HepG2 (cell line): Measurements from ENCODE around the gene IQCB1. TPM values are rescaled to one million over a fixed set of nuclear protein-coding genes. Genes with fewer than 3 reads are reported as not detected.

ENCODE experiments used
- ATAC-seq: fragments of 200-7000 bp; cut with Tn5 transposase; 3 replicates; pipeline ENCODE4 v1.9.1; 2020; ENCODE audit warnings: mild to moderate bottlenecking, moderate library complexity
- BruUV-seq: library from RNA; stranded (reverse); fragments of 400-500 nt; replicated peaks from 2 replicates; lab custom pipeline; 2021; lab: Mats Ljungman, UMichigan
- CTCF ChIA-PET: fragments of 300-600 bp; formaldehyde crosslinking; extraction: SDS; loops from one replicate; lab custom pipeline; 2021; ENCODE audit warnings: low total read pairs, inconsistent platforms, low intra/inter-chr PET ratio; lab: Yijun Ruan, JAX
- POLR2A ChIA-PET: fragments of 350-600 bp; sonication (Branson Sonifier 250); formaldehyde crosslinking; loops from one replicate; lab custom pipeline; 2020; ENCODE audit warnings: antibody characterized with exemption, inconsistent platforms; lab: Yijun Ruan, JAX
- DNase-seq: peaks from one replicate; pipeline ENCODE4 v3.0.0-alpha.2; 2015; ENCODE audit warnings: low spot score
- FAIRE-seq: peaks from 3 replicates; lab custom pipeline; 2011; peaks lifted over from hg19 to GRCh38; lab: Jason Lieb, UNC
- H2AFZ ChIP-seq: one replicate; pipeline ENCODE4 v1.6.1; 2011; ENCODE audit warnings: low read length, inconsistent platforms
- H3K27ac ChIP-seq: fragments of 300-600 bp; 3 replicates; pipeline ENCODE4 v1.8.0; 2011; ENCODE audit warnings: mixed run types, mild to moderate bottlenecking, mixed read lengths, low read length, inconsistent platforms; ENCODE audit not compliant: insufficient read depth; ENCODE audit errors: extremely low read length
- H3K27me3 ChIP-seq, 2 experiments: fragments of 200-600 bp in 1 of 2; 2 replicates in 1 of 2; 3 replicates in 1 of 2; pipeline versions ENCODE4 v1.6.0 to v1.8.0; 2011; ENCODE audit warnings: low read length in 2 of 2, mild to moderate bottlenecking in 2 of 2, moderate library complexity in 2 of 2, inconsistent platforms in 1 of 2; ENCODE audit not compliant: insufficient read depth in 2 of 2, control insufficient read depth in 1 of 2
- H3K36me3 ChIP-seq, 2 experiments: fragments of 200-600 bp in 1 of 2; replicated peaks in 1 of 2; 2 replicates in 1 of 2; 3 replicates in 1 of 2; pipeline versions ENCODE4 v1.5.1 to v1.8.0; 2011; ENCODE audit warnings: low read length in 2 of 2, inconsistent platforms in 1 of 2; ENCODE audit not compliant: insufficient read depth in 2 of 2, control insufficient read depth in 1 of 2
- H3K4me1 ChIP-seq: 2 replicates; pipeline ENCODE4 v1.5.1; 2012; ENCODE audit warnings: low read length, inconsistent platforms; ENCODE audit not compliant: insufficient read depth
- H3K4me2 ChIP-seq: 2 replicates; pipeline ENCODE4 v1.6.0; 2011; ENCODE audit warnings: low read depth, low read length, inconsistent platforms
- H3K4me3 ChIP-seq, 3 experiments: fragments of 200-600 bp in 1 of 3; sonication (generic), shearing (Covaris generic) in 1 of 3; replicated peaks in 1 of 3; 2 replicates each; pipeline ENCODE4 v1.5.1; 2011 to 2016; ENCODE audit warnings: low read length in 3 of 3, inconsistent platforms in 2 of 3, low read depth in 2 of 3, mild to moderate bottlenecking in 2 of 3, control low read depth in 1 of 3, mixed read lengths in 1 of 3; ENCODE audit not compliant: insufficient read depth in 1 of 3
- H3K79me2 ChIP-seq: one replicate; pipeline ENCODE4 v1.6.1; 2011; ENCODE audit warnings: low read length, inconsistent platforms; ENCODE audit not compliant: insufficient read depth
- H3K9ac ChIP-seq: 2 replicates; pipeline ENCODE4 v1.6.0; 2011; ENCODE audit warnings: mild to moderate bottlenecking, low read depth, low read length, inconsistent platforms; ENCODE audit not compliant: insufficient read depth
- H3K9me3 ChIP-seq: 2 replicates; pipeline ENCODE4 v1.5.1; 2012; ENCODE audit warnings: mild to moderate bottlenecking, low read length
- H4K20me1 ChIP-seq: 2 replicates; pipeline ENCODE4 v1.6.0; 2011; ENCODE audit warnings: inconsistent platforms, mild to moderate bottlenecking, low read length, moderate library complexity; ENCODE audit not compliant: insufficient read depth
- ATF7 ChIP-seq, 2 experiments: fragments of 450-650 bp in 1 of 2; sonication (generic) in 1 of 2; formaldehyde crosslinking in 1 of 2; IDR thresholded peaks; 2 replicates each; pipeline versions ENCODE4 v1.4.0 to v1.6.1; 2016 to 2020; ENCODE audit warnings: antibody characterized with exemption in 1 of 2, mild to moderate bottlenecking in 1 of 2, missing genetic modification reagents in 1 of 2
- RXRB ChIP-seq: IDR thresholded peaks from 2 replicates; pipeline ENCODE4 v1.6.1; 2016; ENCODE audit warnings: borderline replicate concordance, missing genetic modification reagents, missing compliant biosample characterization
- SP4 ChIP-seq: sonication (generic); formaldehyde crosslinking; IDR thresholded peaks from 2 replicates; pipeline ENCODE4 v1.8.1; 2023; ENCODE audit warnings: mild to moderate bottlenecking, missing genetic modification reagents
- ZZZ3 ChIP-seq: sonication (generic); formaldehyde crosslinking; IDR thresholded peaks from 2 replicates; pipeline ENCODE4 v1.4.0; 2020; ENCODE audit warnings: missing genetic modification reagents, mild to moderate bottlenecking, borderline replicate concordance
- WGBS: methylation state at CpG from one replicate; pipeline ENCODE4 v1.1.6; 2017; ENCODE audit warnings: low lambda C conversion rate; 5-methylcytosine and 5-hydroxymethylcytosine counted together
- in situ Hi-C: cut with HindIII; loops from 2 replicates; pipeline ENCODE4 v1.10.0; 2017; ENCODE audit warnings: low pct_unique_long_range_greater_than_20kb; ENCODE audit not compliant: extremely low pct_ligation_motif_present
- intact Hi-C: fragments of 100-400 bp; cut with micrococcal nuclease; formaldehyde crosslinking; loops from one replicate; pipeline ENCODE4 v1.10.0; 2022; ENCODE audit not compliant: unreplicated experiment
- polyA plus RNA-seq, 8 experiments: library from polyadenylated mRNA; depleted of rRNA in 3 of 8; stranded (reverse) in 7 of 8; unstranded in 1 of 8; fragments of >200 nt; fragmentation: Illumina TruSeq in 4 of 8; extraction: Trizol in 4 of 8; gene quantifications; 2 replicates each; pipeline versions ENCODE4 v1.2.1 to v1.2.3, GENCODE V29; 2011 to 2016; ENCODE audit warnings: low read depth in 4 of 8, missing spikeins in 1 of 8, mixed read lengths in 1 of 8; ENCODE audit not compliant: insufficient read depth in 1 of 8
- total RNA-seq, 5 experiments: library from RNA; depleted of rRNA; stranded (reverse); fragments of >200 nt; fragmentation: Illumina TruSeq; extraction: Trizol; gene quantifications; 2 replicates each; pipeline ENCODE4 v1.2.3, GENCODE V29; 2016; ENCODE audit warnings: low read depth in 1 of 5
- TF ChIP-seq, protein P1 (sequence below): sonication (generic); formaldehyde crosslinking; IDR thresholded peaks from 2 replicates; pipeline ENCODE4 v1.4.0; 2020; ENCODE audit warnings: mild to moderate bottlenecking, missing genetic modification reagents

The IQCB1 gene
- total and polyA plus RNA-seq, 2 of the 13 experiments (the other 11 are each of a cell fraction or from before 2014, with no cell fraction given), result 18.0 to 41.4 TPM

DNA sequence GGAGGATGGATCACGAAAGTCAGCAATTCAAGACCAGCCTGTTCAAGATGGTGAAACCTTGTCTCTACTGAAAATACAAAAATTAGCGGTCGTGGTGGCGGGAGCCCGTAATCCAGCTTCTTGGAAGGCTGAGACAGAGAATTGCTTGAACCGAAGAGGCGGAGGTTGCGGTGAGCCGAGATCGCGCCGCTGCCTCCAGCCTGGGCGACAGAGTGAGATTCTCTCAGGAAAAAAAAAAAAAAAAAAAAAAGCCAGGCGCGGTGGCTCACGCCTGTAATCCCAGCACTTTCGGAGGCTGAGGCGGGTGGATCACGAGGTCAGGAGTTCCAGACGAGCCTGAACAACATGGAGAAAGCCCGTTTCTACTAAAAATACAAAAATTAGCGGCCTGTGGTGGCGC lies 5.1 kb upstream of the IQCB1 start (continued):
- TF ChIP-seq ZZZ3, result no peak
- no peak for TF ChIP-seq RXRB (CRISPR knock-in tag)

DNA sequence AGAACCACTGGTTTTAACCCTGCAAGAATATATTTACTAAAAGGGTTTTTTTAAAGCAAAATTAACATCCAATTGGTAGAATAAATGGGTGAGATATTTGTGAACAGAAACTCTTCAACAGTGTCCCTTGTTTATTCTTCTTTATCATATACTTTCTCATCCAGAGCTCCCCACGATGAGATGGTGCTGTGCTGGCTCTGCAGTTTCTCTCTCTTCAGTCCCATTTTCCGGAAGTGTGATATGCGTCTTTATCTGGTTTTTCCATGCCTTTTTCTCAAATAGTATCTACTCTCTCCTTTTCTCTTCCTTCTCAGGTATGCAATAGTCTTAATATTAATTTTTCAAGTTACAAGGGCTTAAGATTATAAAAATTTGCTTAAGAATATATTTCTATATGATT lies 1.6 kb upstream of the IQCB1 start:
- no peak for TF ChIP-seq ATF7 (IDR thresholded peaks at IDR 0.05)
- no peak for TF ChIP-seq ATF7 (CRISPR knock-in tag; IDR thresholded peaks at IDR 0.05)
- TF ChIP-seq, protein P1, sequence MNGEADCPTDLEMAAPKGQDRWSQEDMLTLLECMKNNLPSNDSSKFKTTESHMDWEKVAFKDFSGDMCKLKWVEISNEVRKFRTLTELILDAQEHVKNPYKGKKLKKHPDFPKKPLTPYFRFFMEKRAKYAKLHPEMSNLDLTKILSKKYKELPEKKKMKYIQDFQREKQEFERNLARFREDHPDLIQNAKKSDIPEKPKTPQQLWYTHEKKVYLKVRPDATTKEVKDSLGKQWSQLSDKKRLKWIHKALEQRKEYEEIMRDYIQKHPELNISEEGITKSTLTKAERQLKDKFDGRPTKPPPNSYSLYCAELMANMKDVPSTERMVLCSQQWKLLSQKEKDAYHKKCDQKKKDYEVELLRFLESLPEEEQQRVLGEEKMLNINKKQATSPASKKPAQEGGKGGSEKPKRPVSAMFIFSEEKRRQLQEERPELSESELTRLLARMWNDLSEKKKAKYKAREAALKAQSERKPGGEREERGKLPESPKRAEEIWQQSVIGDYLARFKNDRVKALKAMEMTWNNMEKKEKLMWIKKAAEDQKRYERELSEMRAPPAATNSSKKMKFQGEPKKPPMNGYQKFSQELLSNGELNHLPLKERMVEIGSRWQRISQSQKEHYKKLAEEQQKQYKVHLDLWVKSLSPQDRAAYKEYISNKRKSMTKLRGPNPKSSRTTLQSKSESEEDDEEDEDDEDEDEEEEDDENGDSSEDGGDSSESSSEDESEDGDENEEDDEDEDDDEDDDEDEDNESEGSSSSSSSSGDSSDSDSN (CRISPR knock-in tag), result no peak
- TF ChIP-seq SP4 (CRISPR knock-in tag), result no peak
- no peaks in the 10 kb centered on the region for H4K20me1 ChIP-seq
- H2AFZ ChIP-seq, result no peak overlapping the region
- no peaks in the 10 kb centered on the region for H3K27me3 ChIP-seq
- H3K4me1 ChIP-seq, result peaks cover 36% of the 10 kb centered on the region
- ChIA-PET POLR2A (no interaction called here), CTCF (no interaction called here)
- no TSS peak for BruUV-seq
- intact Hi-C loops, result loop anchor here (10.0 kb wide), 1 partner anchor 92 kb away; the partner anchor contains the start of gene GOLGB1
- no peak overlapping the region for H3K9ac ChIP-seq
- H3K4me3 ChIP-seq, result no peak overlapping the region; a peak in 1 of 6 replicates
- H3K4me2 ChIP-seq, result peak overlapping the region; percentile 83; the same call in 1 of the 2 replicates
- no peak for DNase-seq
- no peaks in the 10 kb centered on the region; a peak in 1 of 5 replicates for H3K36me3 ChIP-seq
- H3K79me2 ChIP-seq, result peaks cover 30% of the 10 kb centered on the region
- no peak for FAIRE-seq
- no peak for ATAC-seq
- no peaks in the 10 kb centered on the region for H3K9me3 ChIP-seq
- in situ Hi-C loops, result no loop called here
- WGBS, result 83% methylated on average over 3 of the region's 3 CpGs
- H3K27ac ChIP-seq, result no peak overlapping the region
